Measurements from ENCODE around the gene SPESP1. TPM values are rescaled to one million over a fixed set of nuclear protein-coding genes. Genes with fewer than 3 reads are reported as not detected.

The SPESP1 gene
- total and polyA plus RNA-seq, 2 of the 8 experiments (the other 6 are each of a cell fraction or from before 2014, with no cell fraction given) = not detected

- Histone ChIP-seq H3K36me3 (ENCODE audit: control insufficient read depth in 2 of 4, insufficient read depth in 4 of 4, low read length in 3 of 4) (no peaks in the 10 kb centered on the region), H3K23me2 (ENCODE audit: low read depth, low read length) (no peaks in the 10 kb centered on the region), H3K9me3 (ENCODE audit: insufficient read depth in 2 of 2, low read depth in 1 of 2, low read length in 1 of 2) (peaks cover 0 to 11% of the 10 kb centered on the region in 2 experiments; a peak in 1 of 4 replicates), H2BK15ac (ENCODE audit: low read length) (no peak overlapping the region), H2AFZ (ENCODE audit: low read length) (no peak overlapping the region), H3K27me3 (replicated peaks in 1 of 4; ENCODE audit: control insufficient read depth in 3 of 4, extremely low read depth in 1 of 4, insufficient read depth in 3 of 4, low read length in 3 of 4) (no peaks in the 10 kb centered on the region), H3K56ac (replicated peaks; ENCODE audit: insufficient read length, low read depth, low read length) (no peak overlapping the region), H3K4me2 (ENCODE audit: insufficient read depth in 1 of 2, low read depth in 2 of 2, low read length in 2 of 2) (no peak overlapping the region), H2BK5ac (ENCODE audit: low read depth, low read length) (no peak overlapping the region), H3K4me3 (ENCODE audit: extremely low read depth in 1 of 4, insufficient read depth in 2 of 4, low read depth in 3 of 4, low read length in 4 of 4) (no peak overlapping the region), H3K27ac (ENCODE audit: low read depth, low read length) (no peak overlapping the region), H4K91ac (replicated peaks; ENCODE audit: insufficient read length, low read length) (no peak overlapping the region), H3K79me2 (ENCODE audit: control insufficient read depth in 1 of 2, insufficient read depth in 2 of 2, low read length in 2 of 2) (no peaks in the 10 kb centered on the region), H4K8ac (ENCODE audit: extremely low read depth, insufficient read depth, low read length) (no peak overlapping the region), H3K79me1 (ENCODE audit: low read depth, low read length) (no peaks in the 10 kb centered on the region), H3K18ac (ENCODE audit: extremely low read depth, low read length) (no peak overlapping the region), H3K9ac (replicated peaks in 1 of 4; ENCODE audit: extremely low read depth in 1 of 4, low read depth in 3 of 4, low read length in 3 of 4) (no peak overlapping the region), H3K14ac (ENCODE audit: insufficient read length) (no peak overlapping the region), H2BK12ac (ENCODE audit: low read depth, low read length) (no peak overlapping the region), H3K23ac (ENCODE audit: insufficient read length) (no peak overlapping the region), H2BK120ac (replicated peaks; ENCODE audit: low read depth, low read length) (no peak overlapping the region), H2BK20ac (ENCODE audit: low read length) (no peak overlapping the region), H2AK5ac (ENCODE audit: low read depth, low read length) (no peak overlapping the region), H4K20me1 (replicated peaks in 1 of 2; ENCODE audit: control insufficient read depth in 1 of 2, insufficient read depth in 2 of 2, low read length in 2 of 2) (no peaks in the 10 kb centered on the region), H4K5ac (ENCODE audit: insufficient read length, low read depth, low read length) (no peak overlapping the region), H3K4ac (replicated peaks; ENCODE audit: insufficient read length, low read depth, low read length) (no peak overlapping the region), H3K4me1 (replicated peaks in 1 of 4; ENCODE audit: control insufficient read depth in 3 of 4, insufficient read depth in 4 of 4, low read length in 3 of 4) (no peaks in the 10 kb centered on the region)
- ChIA-PET CTCF (ENCODE audit: partially characterized antibody) (interaction anchor here (1.8 to 2.4 kb wide), 5 partner anchors 9 to 383 kb away, joined by 4 to 8 read pairs (median 6); no protein-coding TSS in a partner anchor), POLR2A (ENCODE audit: partially characterized antibody) (interaction anchor here (0.6 kb wide), 1 partner anchor 738 kb away, joined by 3 read pairs; no protein-coding TSS in a partner anchor)
- DNase-seq (ENCODE audit: low read depth in 1 of 2, low spot score in 2 of 2) (no peak), FAIRE-seq (no peak)
- no peak for TF ChIP-seq JUN (IDR thresholded peaks at IDR 0.05; ENCODE audit: low read depth, low read length)
- no peak for TF ChIP-seq RXRA (IDR thresholded peaks at IDR 0.05; ENCODE audit: insufficient read depth, low read depth, low read length)
- no peak for TF ChIP-seq EP300 (IDR thresholded peaks at IDR 0.05; ENCODE audit: borderline replicate concordance in 1 of 2, low read depth in 2 of 2, low read length in 2 of 2)
- no peak for TF ChIP-seq SP4 (IDR thresholded peaks at IDR 0.05; ENCODE audit: low read length)
- TF ChIP-seq CTBP2 (IDR thresholded peaks at IDR 0.05; ENCODE audit: borderline replicate concordance, insufficient read depth, insufficient read length, low read length) = no peak
- no peak for TF ChIP-seq CEBPB (IDR thresholded peaks at IDR 0.05; ENCODE audit: low read depth, low read length)
- TF ChIP-seq KDM1A (IDR thresholded peaks at IDR 0.05; ENCODE audit: borderline replicate concordance, low read length) = no peak
- TF ChIP-seq CBX8 (IDR thresholded peaks at IDR 0.05; ENCODE audit: borderline replicate concordance, low read depth, low read length) = no peak
- TF ChIP-seq SUZ12 (IDR thresholded peaks at IDR 0.05; ENCODE audit: low read length) = no peak
- no peak for TF ChIP-seq HDAC2 (IDR thresholded peaks at IDR 0.05; ENCODE audit: borderline replicate concordance in 1 of 2, low read depth in 2 of 2, low read length in 2 of 2)
- TF ChIP-seq TBP (IDR thresholded peaks at IDR 0.05; ENCODE audit: low read depth, low read length) = no peak
- 93% methylated on average over 6 of the region's 6 CpGs; no CpG with 5 or more reads in 1 of the 2 experiments for WGBS, 2 experiments (ENCODE audit: extremely low coverage in 1 of 2, insufficient coverage in 1 of 2, insufficient read length in 1 of 2, insufficient replicate concordance in 2 of 2, low coverage in 1 of 2, low lambda C conversion rate in 2 of 2, missing lambda C conversion rate in 1 of 2)
These were observed 2.7 kb downstream of the SPESP1 start for GRCh38 chr15:68933001-68933400.
